GM23248 (cell line): Measurements from ENCODE around the gene ZNF674. TPM values are rescaled to one million over a fixed set of nuclear protein-coding genes. Genes with fewer than 3 reads are reported as not detected.

Experiments used
- DNase-seq: peaks from one replicate; pipeline ENCODE4 v3.0.0-alpha.2; 2015
- H2AFZ ChIP-seq: fragments of 200-600 bp; sonication (generic); 2 replicates; pipeline ENCODE4 v1.6.1; 2016; ENCODE audit warnings: antibody characterized with exemption
- H3F3A ChIP-seq: fragments of 200-600 bp; sonication (generic); 2 replicates; pipeline ENCODE4 v1.6.1; 2016; ENCODE audit warnings: mild to moderate bottlenecking, antibody characterized with exemption, mixed run types; ENCODE audit not compliant: insufficient read depth
- H3K27ac ChIP-seq: fragments of 200-600 bp; sonication (generic); 2 replicates; pipeline ENCODE4 v1.5.1; 2016; ENCODE audit warnings: mild to moderate bottlenecking
- H3K27me3 ChIP-seq: fragments of 200-600 bp; sonication (generic); replicated peaks from 2 replicates; pipeline ENCODE4 v1.6.1; 2016; ENCODE audit warnings: mild to moderate bottlenecking; ENCODE audit not compliant: insufficient read depth
- H3K36me3 ChIP-seq: fragments of 200-600 bp; sonication (generic); 2 replicates; pipeline ENCODE4 v1.6.1; 2016; ENCODE audit warnings: low read depth, mild to moderate bottlenecking
- H3K4me1 ChIP-seq: fragments of 200-600 bp; sonication (generic); 2 replicates; pipeline ENCODE4 v1.6.1; 2016; ENCODE audit warnings: mild to moderate bottlenecking; ENCODE audit not compliant: insufficient read depth
- H3K4me2 ChIP-seq: fragments of 200-600 bp; sonication (generic); one replicate; pipeline ENCODE4 v1.6.1; 2016; ENCODE audit warnings: mild to moderate bottlenecking; ENCODE audit not compliant: unreplicated experiment
- H3K4me3 ChIP-seq: fragments of 200-600 bp; sonication (generic); 2 replicates; pipeline ENCODE4 v1.5.1; 2016; ENCODE audit warnings: mild to moderate bottlenecking
- H3K79me2 ChIP-seq: fragments of 200-600 bp; sonication (generic); 2 replicates; pipeline ENCODE4 v1.6.1; 2016; ENCODE audit warnings: mild to moderate bottlenecking; ENCODE audit not compliant: insufficient read depth
- H3K9ac ChIP-seq: fragments of 200-600 bp; sonication (generic); 2 replicates; pipeline ENCODE4 v1.6.1; 2016; ENCODE audit warnings: mild to moderate bottlenecking
- H3K9me2 ChIP-seq: fragments of 200-600 bp; sonication (generic); 2 replicates; pipeline ENCODE4 v1.6.1; 2016; ENCODE audit warnings: mixed run types, mild to moderate bottlenecking, moderate library complexity; ENCODE audit not compliant: insufficient read depth
- H3K9me3 ChIP-seq: fragments of 200-600 bp; sonication (generic); one replicate; pipeline ENCODE4 v1.6.1; 2017; ENCODE audit warnings: low read depth
- H4K20me1 ChIP-seq: fragments of 200-600 bp; sonication (generic); 2 replicates; pipeline ENCODE4 v1.6.0; 2016; ENCODE audit not compliant: insufficient read depth
- EZH2 ChIP-seq: fragments of 200-600 bp; sonication (generic); IDR thresholded peaks from 2 replicates; pipeline ENCODE4 v1.6.1; 2018; ENCODE audit warnings: antibody characterized with exemption, mild to moderate bottlenecking; ENCODE audit not compliant: insufficient read depth, poor library complexity, severe bottlenecking
- EZH2phosphoT487 ChIP-seq: fragments of 200-600 bp; sonication (generic); IDR thresholded peaks from 2 replicates; pipeline ENCODE4 v1.6.1; 2018; ENCODE audit warnings: antibody characterized with exemption, moderate library complexity, mild to moderate bottlenecking, low read depth; ENCODE audit not compliant: insufficient read depth
- WGBS, 2 experiments: methylation state at CpG; one replicate each; pipeline ENCODE4 v1.1.6; 2015 to 2017; ENCODE audit warnings: low lambda C conversion rate in 2 of 2, low coverage in 1 of 2; ENCODE audit errors: missing lambda C conversion rate in 2 of 2; 5-methylcytosine and 5-hydroxymethylcytosine counted together
- in situ Hi-C: fragments of 300-500 bp; cut with MboI; formaldehyde crosslinking; loops from 2 replicates; pipeline ENCODE4 v1.15.0; 2020
- polyA plus RNA-seq: library from polyadenylated mRNA; unstranded; fragments of >200 nt; fragmentation: Nextera tagmentation; extraction: Ambion mirVana; gene quantifications from 2 replicates; pipeline ENCODE4 v1.2.1, GENCODE V29; 2016
- small RNA-seq: library from RNA; depleted of rRNA; stranded (forward); fragments of <200 nt; gene quantifications from one replicate; pipeline ENCODE3, GENCODE V24; 2014; ENCODE audit warnings: low read depth, low replicate concordance
- total RNA-seq: library from RNA; depleted of rRNA; stranded (reverse); fragments of >200 nt; shearing (Covaris generic); gene quantifications from 2 replicates; pipeline ENCODE4 v1.2.3, GENCODE V29; 2014; rRNA removed

ZNF674 gene
- total and polyA plus RNA-seq, 2 experiments from 2014 or later, result 2.0 to 2.7 TPM

DNA sequence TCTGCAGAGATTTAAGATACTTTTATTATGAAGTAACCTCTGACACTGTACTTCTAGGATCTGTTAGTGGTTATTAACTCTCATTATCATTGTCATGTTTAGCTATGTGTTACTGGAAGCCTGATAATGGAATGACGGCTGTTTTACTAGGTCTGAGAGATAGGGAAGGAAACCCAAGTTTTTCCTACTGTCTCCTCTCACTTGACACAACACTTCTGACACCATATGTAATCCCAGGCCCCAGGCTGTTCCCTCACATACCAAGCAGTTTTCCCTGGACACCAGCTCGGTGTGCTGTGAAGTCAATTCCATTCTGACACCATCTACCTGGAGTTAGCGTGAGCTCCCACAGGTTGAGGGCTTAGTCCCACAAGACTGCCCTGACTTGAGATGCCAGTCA, 85.6 kb downstream of the ZNF674 start:
- H3K9me2 ChIP-seq, result no peaks in the 10 kb centered on the region
- no peak overlapping the region for H3K9ac ChIP-seq
- no peak overlapping the region for H3K4me2 ChIP-seq
- H4K20me1 ChIP-seq, result no peaks in the 10 kb centered on the region
- no peaks in the 10 kb centered on the region for H3K27me3 ChIP-seq
- in situ Hi-C loops, result no loop called here
- H3K4me1 ChIP-seq, result no peaks in the 10 kb centered on the region
- DNase-seq, result no peak
- H3K27ac ChIP-seq, result no peak overlapping the region
- WGBS, 2 experiments, result 100% methylated on average over 3 of the region's 3 CpGs
- no peak overlapping the region for H2AFZ ChIP-seq
- no peak overlapping the region for H3K4me3 ChIP-seq
- no peaks in the 10 kb centered on the region for H3K36me3 ChIP-seq
- no peak for TF ChIP-seq EZH2phosphoT487
- TF ChIP-seq EZH2, result no peak
- H3K9me3 ChIP-seq, result no peaks in the 10 kb centered on the region
- no peaks in the 10 kb centered on the region for H3K79me2 ChIP-seq
- no peaks in the 10 kb centered on the region for H3F3A ChIP-seq

DNA sequence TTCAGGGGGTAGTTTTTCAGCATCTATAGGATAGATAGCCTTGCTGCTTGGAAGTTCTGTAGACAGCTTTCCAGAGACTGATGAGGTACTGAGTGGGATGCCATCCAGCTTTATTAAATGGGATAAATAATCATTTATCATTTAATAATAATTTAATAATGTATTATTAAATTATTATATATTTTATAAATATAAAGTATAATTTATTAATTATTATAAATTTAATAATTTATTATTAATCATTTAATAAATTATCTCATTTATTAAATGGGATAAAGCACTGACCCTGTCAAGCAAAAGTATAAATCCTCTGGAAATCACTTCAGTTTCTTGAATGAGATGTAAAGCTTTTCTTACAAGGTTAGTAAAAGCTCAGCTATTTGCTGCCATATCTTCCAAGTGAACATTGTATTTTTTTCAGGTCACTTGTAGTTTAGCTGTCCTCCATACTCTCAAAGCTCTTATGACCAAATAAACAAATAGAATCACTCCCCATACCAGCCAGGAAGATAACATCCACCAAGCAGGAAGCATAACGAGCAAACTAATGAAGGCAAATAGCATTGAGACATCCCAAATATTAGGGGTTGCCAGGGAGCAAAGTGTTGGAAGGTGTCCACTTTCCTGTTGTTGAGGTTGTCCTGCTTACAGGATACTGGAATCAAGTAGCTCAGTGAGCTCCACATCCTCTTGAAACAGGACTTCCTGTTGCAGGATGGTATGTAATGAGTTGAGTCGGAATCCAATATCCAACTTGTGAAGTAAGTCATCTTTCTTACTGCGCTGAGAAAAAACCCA, 88.9 kb downstream of the ZNF674 start:
- Histone ChIP-seq H3K9me2 (no peaks in the 10 kb centered on the region), H3K4me2 (no peak overlapping the region), H3K9ac (no peak overlapping the region), H3K27ac (no peak overlapping the region), H2AFZ (no peak overlapping the region), H3K79me2 (peaks cover 4% of the 10 kb centered on the region; the same call in 1 of the 2 replicates), H3F3A (no peaks in the 10 kb centered on the region), H3K27me3 (no peaks in the 10 kb centered on the region), H3K9me3 (no peaks in the 10 kb centered on the region), H4K20me1 (no peaks in the 10 kb centered on the region), H3K4me1 (no peaks in the 10 kb centered on the region), H3K4me3 (no peak overlapping the region), H3K36me3 (peaks cover 11% of the 10 kb centered on the region; the same call in 1 of the 2 replicates)
- TF ChIP-seq EZH2 (no peak), EZH2phosphoT487 (no peak)
- in situ Hi-C loops, result no loop called here
- WGBS, 2 experiments, result 98 to 100% methylated on average over 1 to 3 of the region's 3 CpGs
- DNase-seq, result no peak

Small RNA genes lying within 50 kb of the gene (small RNA-seq; reads per million reads assigned to genes)
- gene RF00017 (not detected), gene RNU6-50P (not detected)

Other genes starting within 250 kb of the ZNF674 start
- gene CHST7, start 28.3 kb upstream of the ZNF674 start, total RNA-seq, result 17.5 and 27.8 TPM in 2 replicates
- gene CHST7, start 28.3 kb upstream of the ZNF674 start, polyA plus RNA-seq, result 9.3 and 9.8 TPM in 2 replicates
- 48.3 and 52.9 TPM in 2 replicates for gene SLC9A7, start 213.7 kb upstream of the ZNF674 start, total RNA-seq
- gene SLC9A7, start 213.7 kb upstream of the ZNF674 start, polyA plus RNA-seq, result 11.9 and 14.1 TPM in 2 replicates